Measurements from ENCODE around the gene MCHR1. TPM values are rescaled to one million over a fixed set of nuclear protein-coding genes. Genes with fewer than 3 reads are reported as not detected.
A peak's percentile ranks its signal among the peaks of the same experiment; 100 is the strongest.

The MCHR1 gene
- total RNA-seq, 6 donors from 2014 or later, result 1.00 TPM; not detected in 5

GRCh38 chr22:40687706-40688105 lies 8.4 kb downstream of the MCHR1 start:
- ATAC-seq (ENCODE audit: low FRiP score in 2 of 2) (no peak), DNase-seq (no peak)
- Histone ChIP-seq H3K36me3 (no peaks in the 10 kb centered on the region), H3K9me3 (no peaks in the 10 kb centered on the region), H3K4me3 (no peak overlapping the region), H3K4me1 (peaks cover 0 to 8% (median 2%) of the 10 kb centered on the region in 4 donors), H3K27me3 (no peaks in the 10 kb centered on the region), H3K27ac (no peak overlapping the region)
- TF ChIP-seq CTCF (IDR thresholded peaks at IDR 0.05) (no peak), POLR2AphosphoS5 (IDR thresholded peaks at IDR 0.05) (no peak), EP300 (IDR thresholded peaks at IDR 0.05) (no peak), POLR2A (IDR thresholded peaks at IDR 0.05) (no peak)
- WGBS, 2 donors, result 81 to 85% methylated on average over 2 of the region's 2 CpGs

DNA sequence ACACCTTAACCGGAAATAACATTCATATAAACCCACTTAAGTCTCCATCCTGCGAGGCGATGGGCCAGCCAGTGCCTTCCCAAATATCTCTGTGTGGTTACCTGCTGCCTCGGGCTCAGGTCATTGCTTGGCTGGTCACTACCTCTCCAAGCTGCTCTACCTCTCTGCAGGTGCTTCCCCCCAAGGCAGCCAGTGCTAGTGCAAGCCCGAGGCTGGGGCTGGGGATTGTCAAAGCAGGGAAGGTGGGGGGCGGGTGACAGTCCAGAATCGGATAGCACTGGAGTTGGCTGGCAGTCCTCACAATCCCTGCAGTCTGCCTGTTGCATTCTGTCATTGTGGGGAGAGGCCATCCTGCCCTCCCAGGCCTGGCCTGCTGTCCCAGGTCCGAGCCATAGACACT lies 11.1 kb downstream of the MCHR1 start:
- H3K9me3 ChIP-seq, result no peaks in the 10 kb centered on the region
- 71 to 100% methylated on average over 1 to 8 of the region's 8 CpGs for WGBS, 2 donors

DNA sequence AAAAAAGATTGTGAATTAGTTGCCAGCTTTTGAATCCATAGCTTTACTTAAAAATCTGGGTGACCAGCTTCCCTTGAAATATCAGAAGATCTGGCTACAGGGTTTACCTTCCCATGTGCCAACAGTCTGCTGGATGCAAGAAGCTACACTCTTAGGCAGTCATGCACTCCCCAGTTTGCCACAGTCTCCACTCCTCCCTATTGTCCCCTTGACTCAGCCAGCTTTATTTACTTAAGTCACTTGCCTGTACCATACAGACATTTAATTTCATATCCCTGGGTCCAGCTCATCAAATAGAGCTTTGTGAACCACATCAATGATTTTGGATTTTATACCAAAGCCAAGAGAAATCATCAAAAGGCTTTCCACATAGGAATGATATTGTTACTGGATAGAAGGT lies 12.2 kb downstream of the MCHR1 start:
- ATAC-seq (ENCODE audit: low FRiP score in 2 of 2), result no peak
- no peaks in the 10 kb centered on the region for H3K36me3 ChIP-seq
- no peak for DNase-seq
- TF ChIP-seq POLR2AphosphoS5 (IDR thresholded peaks at IDR 0.05) (no peak), CTCF (IDR thresholded peaks at IDR 0.05) (no peak), POLR2A (IDR thresholded peaks at IDR 0.05) (no peak)
- H3K27ac ChIP-seq, result no peak overlapping the region
- no peaks in the 10 kb centered on the region for H3K27me3 ChIP-seq
- H3K9me3 ChIP-seq, result no peaks in the 10 kb centered on the region
- H3K4me3 ChIP-seq, result no peak overlapping the region
- peaks cover 0 to 5% (median 0%) of the 10 kb centered on the region in 4 donors for H3K4me1 ChIP-seq

More for the DNA sequence above, 11.1 kb downstream of the MCHR1 start:
- ATAC-seq (ENCODE audit: low FRiP score in 2 of 2) (peak in 1 of 2 donors; percentile 37), DNase-seq (no peak)
- H3K4me1 ChIP-seq, result peaks cover 0 to 5% (median 0%) of the 10 kb centered on the region in 4 donors
- no peak for TF ChIP-seq POLR2AphosphoS5 (IDR thresholded peaks at IDR 0.05)
- TF ChIP-seq EP300 (IDR thresholded peaks at IDR 0.05), result no peak
- TF ChIP-seq CTCF (IDR thresholded peaks at IDR 0.05), result no peak
- no peak for TF ChIP-seq POLR2A (IDR thresholded peaks at IDR 0.05)
- no peak overlapping the region for H3K27ac ChIP-seq
- H3K36me3 ChIP-seq, result no peaks in the 10 kb centered on the region
- H3K4me3 ChIP-seq, result no peak overlapping the region
- no peaks in the 10 kb centered on the region for H3K27me3 ChIP-seq

- H3K36me3 ChIP-seq, result no peaks in the 10 kb centered on the region
- no peak for ATAC-seq (ENCODE audit: low FRiP score in 2 of 2)
- H3K4me1 ChIP-seq, result peaks cover 0 to 5% (median 0%) of the 10 kb centered on the region in 4 donors
- TF ChIP-seq CTCF (IDR thresholded peaks at IDR 0.05), result no peak
- TF ChIP-seq EP300 (IDR thresholded peaks at IDR 0.05), result no peak
- TF ChIP-seq POLR2AphosphoS5 (IDR thresholded peaks at IDR 0.05), result no peak
- no peak for TF ChIP-seq POLR2A (IDR thresholded peaks at IDR 0.05)
- no peak for DNase-seq
- no peaks in the 10 kb centered on the region for H3K27me3 ChIP-seq
- no peak overlapping the region for H3K27ac ChIP-seq
- H3K4me3 ChIP-seq, result no peak overlapping the region
- no peaks in the 10 kb centered on the region for H3K9me3 ChIP-seq
- WGBS, 2 donors, result 45 to 58% methylated on average over 7 of the region's 7 CpGs
These were observed 15.1 kb downstream of the MCHR1 start for GRCh38 chr22:40694411-40694810.

DNA sequence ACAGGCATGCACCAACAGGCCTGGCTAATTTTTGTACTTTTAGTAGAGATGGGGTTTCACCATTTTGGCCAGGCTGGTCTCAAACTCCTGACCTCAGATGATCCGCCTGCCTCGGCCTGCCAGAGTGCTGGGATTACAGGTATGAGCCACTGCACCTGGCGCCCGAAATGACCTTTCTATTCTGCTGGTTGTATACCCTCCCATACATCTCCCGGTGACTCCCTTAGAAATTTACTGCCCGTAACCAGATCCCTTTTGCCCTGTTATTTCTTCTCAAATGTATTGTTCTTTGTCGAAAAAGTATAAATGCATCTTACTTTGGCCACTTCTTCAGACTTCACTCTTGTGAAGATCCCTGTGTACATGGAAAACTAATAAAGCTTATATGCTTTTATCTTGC lies 22.0 kb downstream of the MCHR1 start:
- H3K27me3 ChIP-seq, result no peaks in the 10 kb centered on the region
- WGBS, 2 donors, result 86 to 88% methylated on average over 7 of the region's 7 CpGs
- H3K36me3 ChIP-seq, result no peaks in the 10 kb centered on the region
- no peak overlapping the region for H3K27ac ChIP-seq
- H3K4me3 ChIP-seq, result no peak overlapping the region
- TF ChIP-seq POLR2AphosphoS5 (IDR thresholded peaks at IDR 0.05), result no peak
- TF ChIP-seq EP300 (IDR thresholded peaks at IDR 0.05), result no peak
- no peak for TF ChIP-seq CTCF (IDR thresholded peaks at IDR 0.05)
- TF ChIP-seq POLR2A (IDR thresholded peaks at IDR 0.05), result no peak
- H3K4me1 ChIP-seq, result no peaks in the 10 kb centered on the region
- ATAC-seq (ENCODE audit: low FRiP score in 2 of 2), result no peak
- no peaks in the 10 kb centered on the region for H3K9me3 ChIP-seq
- no peak for DNase-seq
